ENCODE measurements around the gene PLEKHS1. TPM values are rescaled to one million over a fixed set of nuclear protein-coding genes. Genes with fewer than 3 reads are reported as not detected.

PLEKHS1 gene
- total RNA-seq, 2 donors from 2014 or later: 1.9 to 9.0 TPM

DNA sequence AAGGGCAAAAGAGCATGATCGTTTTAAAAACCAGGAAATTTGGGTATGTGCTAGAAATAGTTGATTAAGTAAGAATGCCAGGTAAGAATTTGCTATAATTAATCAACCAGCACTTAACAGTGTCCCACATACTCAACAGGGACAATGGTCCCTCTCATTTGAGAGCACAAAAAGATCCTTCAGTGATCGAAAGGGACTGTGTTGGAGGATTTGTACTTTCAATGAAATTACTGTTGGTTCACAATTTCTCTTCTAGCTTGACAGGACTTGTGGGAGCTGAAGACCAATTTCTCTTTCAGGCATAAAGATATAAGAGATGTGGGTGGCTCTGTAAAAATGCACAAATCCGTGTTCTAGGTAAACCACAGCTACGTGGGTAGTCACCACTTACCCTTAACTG, 12.5 kb upstream of the PLEKHS1 start:
- H3K27ac ChIP-seq: no peak overlapping the region
- intact Hi-C loops (cut with DNase I): no loop called here
- H3K9me3 ChIP-seq: no peaks in the 10 kb centered on the region
- 61% methylated on average over 4 of the region's 4 CpGs for WGBS
- no peaks in the 10 kb centered on the region for H3K27me3 ChIP-seq (replicated peaks; ENCODE audit: insufficient read depth)
- H3K36me3 ChIP-seq: no peaks in the 10 kb centered on the region
- no peak for TF ChIP-seq POLR2A (IDR thresholded peaks at IDR 0.05)
- TF ChIP-seq, protein P1, sequence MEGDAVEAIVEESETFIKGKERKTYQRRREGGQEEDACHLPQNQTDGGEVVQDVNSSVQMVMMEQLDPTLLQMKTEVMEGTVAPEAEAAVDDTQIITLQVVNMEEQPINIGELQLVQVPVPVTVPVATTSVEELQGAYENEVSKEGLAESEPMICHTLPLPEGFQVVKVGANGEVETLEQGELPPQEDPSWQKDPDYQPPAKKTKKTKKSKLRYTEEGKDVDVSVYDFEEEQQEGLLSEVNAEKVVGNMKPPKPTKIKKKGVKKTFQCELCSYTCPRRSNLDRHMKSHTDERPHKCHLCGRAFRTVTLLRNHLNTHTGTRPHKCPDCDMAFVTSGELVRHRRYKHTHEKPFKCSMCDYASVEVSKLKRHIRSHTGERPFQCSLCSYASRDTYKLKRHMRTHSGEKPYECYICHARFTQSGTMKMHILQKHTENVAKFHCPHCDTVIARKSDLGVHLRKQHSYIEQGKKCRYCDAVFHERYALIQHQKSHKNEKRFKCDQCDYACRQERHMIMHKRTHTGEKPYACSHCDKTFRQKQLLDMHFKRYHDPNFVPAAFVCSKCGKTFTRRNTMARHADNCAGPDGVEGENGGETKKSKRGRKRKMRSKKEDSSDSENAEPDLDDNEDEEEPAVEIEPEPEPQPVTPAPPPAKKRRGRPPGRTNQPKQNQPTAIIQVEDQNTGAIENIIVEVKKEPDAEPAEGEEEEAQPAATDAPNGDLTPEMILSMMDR (IDR thresholded peaks at IDR 0.05): no peak
- no peak for TF ChIP-seq POLR2AphosphoS5 (IDR thresholded peaks at IDR 0.05)
- H3K4me1 ChIP-seq (replicated peaks): peaks cover 6% of the 10 kb centered on the region
- no peak overlapping the region for H3K4me3 ChIP-seq
- no peak for DNase-seq (ENCODE audit: low spot score)

DNA sequence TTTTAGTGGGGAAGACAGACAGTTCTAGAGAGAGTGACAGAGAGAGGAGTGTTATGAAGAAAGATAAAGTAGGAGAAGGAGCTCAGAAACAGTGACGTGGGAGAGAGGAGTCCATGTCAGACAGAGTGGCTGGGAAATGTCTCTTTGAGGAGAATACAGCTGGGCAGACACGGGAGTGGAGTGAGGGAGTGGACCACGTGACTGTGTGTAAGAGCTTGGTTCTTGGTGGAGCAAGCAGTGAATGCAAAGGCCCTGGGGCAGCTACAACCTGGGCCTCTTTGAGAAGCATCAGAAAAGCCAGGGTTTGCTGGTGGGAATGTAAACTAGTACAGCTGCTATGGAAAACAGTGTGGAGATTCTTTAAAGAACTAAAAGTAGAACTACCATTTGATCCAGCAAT, 11.9 kb upstream of the PLEKHS1 start:
- Histone ChIP-seq H3K27ac (no peak overlapping the region), H3K4me1 (replicated peaks) (peaks cover 6% of the 10 kb centered on the region), H3K9me3 (no peaks in the 10 kb centered on the region), H3K36me3 (no peaks in the 10 kb centered on the region), H3K4me3 (no peak overlapping the region), H3K27me3 (replicated peaks; ENCODE audit: insufficient read depth) (no peaks in the 10 kb centered on the region)
- intact Hi-C loops (cut with DNase I): no loop called here
- no peak for DNase-seq (ENCODE audit: low spot score)
- TF ChIP-seq, protein P1 (IDR thresholded peaks at IDR 0.05): no peak
- no peak for TF ChIP-seq POLR2AphosphoS5 (IDR thresholded peaks at IDR 0.05)
- WGBS: 78% methylated on average over 3 of the region's 3 CpGs

DNA sequence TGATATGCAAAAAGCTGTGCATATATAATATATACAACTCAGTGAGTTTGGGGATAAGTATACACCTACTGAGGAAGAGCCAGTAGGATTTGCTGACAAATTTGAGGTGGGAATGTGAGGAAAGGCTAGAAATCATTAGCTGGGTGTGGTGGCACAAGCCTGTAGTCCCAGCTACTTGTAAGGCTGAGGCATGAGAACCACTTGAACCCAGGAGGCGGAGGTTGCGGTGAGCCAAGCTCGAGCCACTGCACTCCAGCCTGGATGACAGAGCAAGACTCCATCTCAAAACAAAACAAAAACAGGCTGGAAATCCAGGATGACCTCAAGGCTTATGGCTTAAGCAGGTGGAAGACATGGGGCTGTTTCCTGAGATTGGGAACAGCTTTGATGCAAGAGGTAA, 10.6 kb upstream of the PLEKHS1 start:
- Histone ChIP-seq H3K27ac (no peak overlapping the region), H3K9me3 (no peaks in the 10 kb centered on the region), H3K27me3 (replicated peaks; ENCODE audit: insufficient read depth) (no peaks in the 10 kb centered on the region), H3K36me3 (no peaks in the 10 kb centered on the region), H3K4me1 (replicated peaks) (peaks cover 2% of the 10 kb centered on the region), H3K4me3 (no peak overlapping the region)
- no peak for TF ChIP-seq POLR2AphosphoS5 (IDR thresholded peaks at IDR 0.05)
- TF ChIP-seq POLR2A (IDR thresholded peaks at IDR 0.05): no peak
- TF ChIP-seq, protein P1 (IDR thresholded peaks at IDR 0.05): no peak
- DNase-seq (ENCODE audit: low spot score): no peak
- WGBS: 93% methylated on average over 3 of the region's 3 CpGs
- intact Hi-C loops (cut with DNase I): no loop called here

DNA sequence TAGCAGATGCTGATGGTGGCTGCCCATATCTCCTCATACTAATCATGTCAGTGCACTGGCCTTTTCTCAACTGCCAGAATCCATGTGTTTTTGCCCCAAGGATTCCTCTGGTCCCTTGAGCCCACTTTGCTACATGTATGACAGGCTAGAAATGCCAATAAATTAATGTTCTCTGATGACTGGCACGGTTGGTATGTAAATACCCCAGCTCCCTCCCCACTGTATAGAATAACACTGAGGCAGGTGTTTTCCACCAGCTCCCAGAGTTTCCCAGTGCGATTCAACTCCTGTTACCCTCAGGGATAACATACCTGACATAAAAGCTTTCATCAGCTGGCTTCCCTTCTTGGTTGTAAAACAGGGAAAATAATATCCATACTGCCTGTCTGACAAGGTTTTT, 9.0 kb upstream of the PLEKHS1 start:
- Histone ChIP-seq H3K9me3 (no peaks in the 10 kb centered on the region), H3K27me3 (replicated peaks; ENCODE audit: insufficient read depth) (no peaks in the 10 kb centered on the region), H3K4me3 (no peak overlapping the region), H3K36me3 (no peaks in the 10 kb centered on the region), H3K4me1 (replicated peaks) (no peaks in the 10 kb centered on the region), H3K27ac (no peak overlapping the region)
- TF ChIP-seq POLR2AphosphoS5 (IDR thresholded peaks at IDR 0.05): no peak
- TF ChIP-seq POLR2A (IDR thresholded peaks at IDR 0.05): no peak
- TF ChIP-seq, protein P1 (IDR thresholded peaks at IDR 0.05): no peak
- DNase-seq (ENCODE audit: low spot score): no peak
- 32% methylated on average over 2 of the region's 2 CpGs for WGBS
- intact Hi-C loops (cut with DNase I): no loop called here

DNA sequence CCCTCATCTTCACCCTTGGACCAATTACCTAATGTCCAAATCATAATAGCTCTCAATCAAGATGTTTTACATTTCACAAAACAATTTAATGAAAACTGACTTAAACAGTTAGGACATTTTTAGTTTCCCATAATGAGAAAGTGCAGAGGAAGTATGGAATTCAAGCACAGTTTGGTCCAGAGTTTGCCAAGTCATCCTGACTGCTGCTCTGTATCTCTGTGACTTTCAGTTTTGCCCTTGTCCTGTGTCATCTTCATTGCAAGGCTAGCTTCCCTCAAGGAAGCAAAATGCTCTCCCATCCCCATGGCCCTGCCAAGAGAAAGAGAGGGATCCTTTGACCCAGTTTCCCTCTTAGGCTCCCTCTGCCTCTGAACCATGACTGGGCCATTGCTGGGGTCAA, 7.9 kb upstream of the PLEKHS1 start:
- Histone ChIP-seq H3K36me3 (no peaks in the 10 kb centered on the region), H3K9me3 (no peaks in the 10 kb centered on the region), H3K4me3 (no peak overlapping the region), H3K27ac (no peak overlapping the region), H3K4me1 (replicated peaks) (no peaks in the 10 kb centered on the region), H3K27me3 (replicated peaks; ENCODE audit: insufficient read depth) (no peaks in the 10 kb centered on the region)
- no peak for DNase-seq (ENCODE audit: low spot score)
- TF ChIP-seq POLR2A (IDR thresholded peaks at IDR 0.05) (no peak), POLR2AphosphoS5 (IDR thresholded peaks at IDR 0.05) (no peak)
- TF ChIP-seq, protein P1 (IDR thresholded peaks at IDR 0.05): no peak
- intact Hi-C loops (cut with DNase I): no loop called here

Data from prostate gland (tissue), 2 donors.